H1 (cell line): Measurements from ENCODE around the gene MEIOB. TPM values are rescaled to one million over a fixed set of nuclear protein-coding genes. Genes with fewer than 3 reads are reported as not detected.

Source experiments
- CEBPB ChIP-seq: IDR thresholded peaks from 2 replicates; pipeline ENCODE4 v1.6.1; 2012; ENCODE audit warnings: low read depth, low read length
- CHD7 ChIP-seq: fragments of 300-600 bp; sonication (generic); IDR thresholded peaks from 2 replicates; pipeline ENCODE4 v1.7.1; 2012; ENCODE audit warnings: low read length, moderate library complexity, mild to moderate bottlenecking, inconsistent platforms; ENCODE audit not compliant: insufficient replicate concordance
- JUN ChIP-seq: IDR thresholded peaks from 2 replicates; pipeline ENCODE4 v1.6.1; 2011; ENCODE audit warnings: low read depth, mild to moderate bottlenecking, improper control_type of control experiment, low read length
- JUND ChIP-seq: IDR thresholded peaks from 2 replicates; pipeline ENCODE4 v1.6.1; 2011; ENCODE audit warnings: mild to moderate bottlenecking, improper control_type of control experiment, low read length
- KDM5A ChIP-seq: fragments of 200-600 bp; IDR thresholded peaks from 2 replicates; pipeline ENCODE4 v1.7.1; 2012; ENCODE audit warnings: mild to moderate bottlenecking, low read length, inconsistent platforms, mixed read lengths
- PHF8 ChIP-seq: fragments of 200-600 bp; sonication (generic); conservative IDR thresholded peaks from 2 replicates; pipeline ENCODE4 v1.7.1; 2012; ENCODE audit warnings: low read depth, mild to moderate bottlenecking, inconsistent platforms, low read length, moderate library complexity
- SAP30 ChIP-seq: fragments of 300-600 bp; sonication (generic); IDR thresholded peaks from 2 replicates; pipeline ENCODE4 v1.7.1; 2012; ENCODE audit warnings: low read length, moderate library complexity, mild to moderate bottlenecking, inconsistent platforms; ENCODE audit not compliant: insufficient read depth, insufficient replicate concordance
- SUZ12 ChIP-seq: fragments of 200-600 bp; sonication (generic); IDR thresholded peaks from 2 replicates; pipeline ENCODE4 v1.6.1; 2012; ENCODE audit warnings: mild to moderate bottlenecking, inconsistent platforms, low read length, moderate library complexity, mixed read lengths
- TEAD4 ChIP-seq: IDR thresholded peaks from 2 replicates; pipeline ENCODE4 v1.6.1; 2012; ENCODE audit warnings: low read depth, low read length, inconsistent platforms, mixed read lengths
- ZNF274 ChIP-seq: IDR thresholded peaks from 2 replicates; pipeline ENCODE4 v1.7.0; 2012; ENCODE audit warnings: low read length, borderline replicate concordance; ENCODE audit errors: extremely low read depth
- polyA plus RNA-seq, 7 experiments: library from polyadenylated mRNA; depleted of rRNA in 3 of 7; stranded (reverse) in 5 of 7; unstranded in 2 of 7; fragments of >200 nt in 5 of 7; fragments of 200-250 nt in 2 of 7; gene quantifications; 1 replicate in 5 of 7; 2 replicates in 1 of 7; 4 replicates in 1 of 7; pipeline versions ENCODE4 v1.2.1 to v1.2.3, GENCODE V29; 2011 to 2013; ENCODE audit warnings: missing spikeins in 2 of 7, mixed read lengths in 2 of 7
- total RNA-seq: library from RNA; stranded (reverse); fragmentation: NEBNext Ultra II Directional; extraction: Animal tissue kit (Norgen Biotek cat#: 25700); gene quantifications from 2 replicates; pipeline ENCODE4 v1.2.1, GENCODE V29; 2021

The MEIOB gene
- total and polyA plus RNA-seq, 2 of the 8 experiments (the other 6 are each of a cell fraction or from before 2014, with no cell fraction given), result 0.63 to 1.1 TPM

GRCh38 chr16:1839554-1839953 is 32.4 kb downstream of the MEIOB start (continued):
- no peak for TF ChIP-seq CHD7
- TF ChIP-seq KDM5A, result no peak
- no peak for TF ChIP-seq SUZ12
- TF ChIP-seq TEAD4, result no peak
- no peak for TF ChIP-seq SAP30
- TF ChIP-seq JUND, result no peak
- no peak for TF ChIP-seq JUN
- no peak for TF ChIP-seq ZNF274
- TF ChIP-seq PHF8, result no peak
- no peak for TF ChIP-seq CEBPB
